ENCODE measurements around the gene HDAC4. TPM values are rescaled to one million over a fixed set of nuclear protein-coding genes. Genes with fewer than 3 reads are reported as not detected.

The HDAC4 gene
- total and polyA plus RNA-seq, 2 of the 4 experiments (the other 2 are of a cell fraction) = 4.1 to 7.2 TPM

- no peak overlapping the region for H3K4ac ChIP-seq (ENCODE audit: low read depth, low read length)
- no peak overlapping the region for H2AFZ ChIP-seq (replicated peaks; ENCODE audit: low read length, poor library complexity)
- ATAC-seq (ENCODE audit: low read depth) = no peak
- no peak overlapping the region for H4K5ac ChIP-seq (ENCODE audit: low read depth, low read length)
- no peak overlapping the region for H3K14ac ChIP-seq (replicated peaks; ENCODE audit: low read depth, low read length)
- in situ Hi-C loops (cut with MboI; ENCODE audit: low sequenced_read_pairs) = no loop called here
- ChIA-PET POLR2A (ENCODE audit: unreplicated experiment) (no interaction called here), CTCF (no interaction called here)
- H3K79me1 ChIP-seq (ENCODE audit: low read depth in 1 of 2, low read length in 2 of 2) = peaks cover 52 to 60% of the 10 kb centered on the region in 2 experiments
- DNase-seq = no peak
- H3K27ac ChIP-seq (ENCODE audit: insufficient read depth, low read length) = no peak overlapping the region
- H2AK5ac ChIP-seq (ENCODE audit: low read depth, low read length) = no peak overlapping the region
- no peak overlapping the region for H2BK5ac ChIP-seq (ENCODE audit: low read depth, low read length, poor library complexity, severe bottlenecking)
- no peak overlapping the region for H4K8ac ChIP-seq (ENCODE audit: low read depth in 2 of 2, low read length in 2 of 2)
- TF ChIP-seq FOS (IDR thresholded peaks at IDR 0.05; ENCODE audit: low read depth, low read length) (no peak), CTCF (conservative IDR thresholded peaks at IDR 0.05; ENCODE audit: low read depth, low read length) (no peak), RAD21 (IDR thresholded peaks at IDR 0.05; ENCODE audit: low read length) (no peak), RCOR1 (IDR thresholded peaks at IDR 0.05; ENCODE audit: insufficient replicate concordance, low read length) (no peak), CEBPB (IDR thresholded peaks at IDR 0.05; ENCODE audit: low read depth, low read length) (no peak), MXI1 (IDR thresholded peaks at IDR 0.05; ENCODE audit: borderline replicate concordance, low read depth, low read length) (no peak), BHLHE40 (IDR thresholded peaks at IDR 0.05; ENCODE audit: low read depth, low read length) (no peak), POLR2A (IDR thresholded peaks at IDR 0.05; ENCODE audit: low read depth, low read length) (no peak), MAZ (IDR thresholded peaks at IDR 0.05; ENCODE audit: borderline replicate concordance, low read depth, low read length) (no peak), NFE2L2 (IDR thresholded peaks at IDR 0.05; ENCODE audit: low read depth, low read length) (no peak)
- TF ChIP-seq, protein P1, sequence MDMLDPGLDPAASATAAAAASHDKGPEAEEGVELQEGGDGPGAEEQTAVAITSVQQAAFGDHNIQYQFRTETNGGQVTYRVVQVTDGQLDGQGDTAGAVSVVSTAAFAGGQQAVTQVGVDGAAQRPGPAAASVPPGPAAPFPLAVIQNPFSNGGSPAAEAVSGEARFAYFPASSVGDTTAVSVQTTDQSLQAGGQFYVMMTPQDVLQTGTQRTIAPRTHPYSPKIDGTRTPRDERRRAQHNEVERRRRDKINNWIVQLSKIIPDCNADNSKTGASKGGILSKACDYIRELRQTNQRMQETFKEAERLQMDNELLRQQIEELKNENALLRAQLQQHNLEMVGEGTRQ (IDR thresholded peaks at IDR 0.05; ENCODE audit: low read depth, low read length) = no peak
- TF ChIP-seq, protein P2, sequence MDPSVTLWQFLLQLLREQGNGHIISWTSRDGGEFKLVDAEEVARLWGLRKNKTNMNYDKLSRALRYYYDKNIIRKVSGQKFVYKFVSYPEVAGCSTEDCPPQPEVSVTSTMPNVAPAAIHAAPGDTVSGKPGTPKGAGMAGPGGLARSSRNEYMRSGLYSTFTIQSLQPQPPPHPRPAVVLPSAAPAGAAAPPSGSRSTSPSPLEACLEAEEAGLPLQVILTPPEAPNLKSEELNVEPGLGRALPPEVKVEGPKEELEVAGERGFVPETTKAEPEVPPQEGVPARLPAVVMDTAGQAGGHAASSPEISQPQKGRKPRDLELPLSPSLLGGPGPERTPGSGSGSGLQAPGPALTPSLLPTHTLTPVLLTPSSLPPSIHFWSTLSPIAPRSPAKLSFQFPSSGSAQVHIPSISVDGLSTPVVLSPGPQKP (IDR thresholded peaks at IDR 0.05; ENCODE audit: borderline replicate concordance, low read depth, low read length) = no peak
- H3K4me1 ChIP-seq (ENCODE audit: control insufficient read depth, insufficient read depth, low read length) = no peaks in the 10 kb centered on the region; the same call in 1 of the 2 replicates
- no peak overlapping the region for H3K18ac ChIP-seq (ENCODE audit: low read depth, low read length)
- no peak overlapping the region for H4K91ac ChIP-seq (ENCODE audit: insufficient read depth, low read depth, low read length)
- H3K4me3 ChIP-seq (ENCODE audit: insufficient read depth, low read depth, low read length) = no peak overlapping the region
- H3K27me3 ChIP-seq (ENCODE audit: control insufficient read depth, insufficient read depth, low read length) = no peaks in the 10 kb centered on the region
- H2AK9ac ChIP-seq (replicated peaks; ENCODE audit: low read depth, low read length, poor library complexity) = no peak overlapping the region
- no peak overlapping the region for H3K9ac ChIP-seq (ENCODE audit: low read depth, low read length)
- no TSS peak for BruUV-seq (replicated peaks)
- dilution Hi-C loops (cut with HindIII; ENCODE audit: low sequenced_read_pairs, unreplicated experiment) = no loop called here
- no peak overlapping the region for H3K4me2 ChIP-seq (ENCODE audit: low read depth, low read length)
- H3K23ac ChIP-seq (ENCODE audit: low read depth, low read length) = no peak overlapping the region
- H3K56ac ChIP-seq (ENCODE audit: extremely low read depth, insufficient read depth, low read length) = no peak overlapping the region
- H3K9me3 ChIP-seq (ENCODE audit: control insufficient read depth, insufficient read depth, low read length) = no peaks in the 10 kb centered on the region
- H2BK120ac ChIP-seq (ENCODE audit: low read depth, low read length) = no peak overlapping the region
- 82% methylated on average over 9 of the region's 20 CpGs; no CpG with 5 or more reads in 1 of the 2 experiments for WGBS, 2 experiments (ENCODE audit: extremely low coverage in 2 of 2, insufficient read length in 1 of 2)
- H4K20me1 ChIP-seq (ENCODE audit: insufficient read depth, low read length) = peaks cover 35% of the 10 kb centered on the region
- intact Hi-C loops (cut with micrococcal nuclease) = no loop called here
- H2BK20ac ChIP-seq (ENCODE audit: low read depth, low read length) = no peak overlapping the region
- H3K9me1 ChIP-seq (ENCODE audit: insufficient read depth, low read length) = peaks cover 29% of the 10 kb centered on the region
- H2BK15ac ChIP-seq (ENCODE audit: low read depth, low read length) = no peak overlapping the region
- H3K36me3 ChIP-seq (ENCODE audit: control insufficient read depth, insufficient read depth, low read length) = peaks cover 24% of the 10 kb centered on the region
Observed at GRCh38 chr2:239369631-239370161, 31.1 kb downstream of the HDAC4 start.

All from IMR-90 (cell line).